ENCODE measurements around the gene ZSWIM1. TPM values are rescaled to one million over a fixed set of nuclear protein-coding genes. Genes with fewer than 3 reads are reported as not detected.
A peak's percentile ranks its signal among the peaks of the same experiment; 100 is the strongest.

The ZSWIM1 gene
- total and polyA plus RNA-seq, 2 of the 13 experiments (the other 11 are each of a cell fraction or from before 2014, with no cell fraction given) = 9.5 to 11.7 TPM

DNA sequence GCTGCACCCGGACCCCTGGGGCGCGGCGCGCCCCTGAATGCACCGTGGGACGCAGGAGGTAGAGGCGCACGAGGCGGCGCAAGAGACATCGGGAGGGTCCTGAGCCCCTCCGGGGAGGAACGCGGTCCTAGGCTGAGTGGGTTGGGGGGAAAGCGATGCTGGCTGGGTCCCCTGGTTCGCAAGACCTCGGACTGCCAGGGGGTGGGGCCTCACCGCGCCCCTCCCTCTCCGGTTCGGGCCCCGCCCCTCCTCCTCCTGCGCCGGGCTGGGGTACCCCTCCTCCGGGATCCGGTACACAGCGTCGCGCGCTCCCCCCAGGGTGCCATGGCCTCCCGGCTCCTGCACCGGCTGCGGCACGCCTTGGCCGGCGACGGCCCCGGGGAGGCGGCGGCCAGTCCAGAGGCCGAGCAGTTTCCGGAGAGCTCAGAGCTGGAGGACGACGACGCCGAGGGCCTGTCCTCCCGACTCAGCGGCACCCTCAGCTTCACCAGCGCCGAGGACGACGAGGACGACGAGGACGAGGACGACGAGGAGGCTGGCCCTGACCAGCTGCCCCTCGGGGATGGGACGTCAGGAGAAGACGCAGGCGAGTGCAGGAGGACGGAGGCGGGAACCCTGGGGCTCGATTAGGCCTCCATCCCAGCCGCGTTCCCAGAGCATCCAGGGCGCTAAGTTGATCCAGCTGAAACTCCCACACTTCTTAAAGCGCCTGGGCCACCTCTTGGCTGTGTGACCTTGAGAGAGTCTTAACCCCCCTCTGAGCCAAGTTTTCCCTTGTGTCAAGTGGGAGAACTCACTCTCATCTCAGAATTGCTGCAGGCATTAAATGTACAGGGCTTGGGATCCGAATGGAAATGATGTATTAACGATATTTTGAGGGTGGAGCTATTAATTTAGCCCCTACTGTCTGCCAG, 46.9 kb upstream of the ZSWIM1 start (continued):
- TF ChIP-seq ZFP37 (CRISPR knock-in tag; IDR thresholded peaks at IDR 0.05; ENCODE audit: borderline replicate concordance) (peak; percentile 81), MNT (IDR thresholded peaks at IDR 0.05) (no peak), KIAA2018 (CRISPR knock-in tag; IDR thresholded peaks at IDR 0.05; ENCODE audit: borderline replicate concordance) (no peak), REPIN1 (CRISPR knock-in tag; IDR thresholded peaks at IDR 0.05; ENCODE audit: borderline replicate concordance, low read depth) (no peak), ZBTB44 (CRISPR knock-in tag; IDR thresholded peaks at IDR 0.05) (no peak; the same call in none of the 2 replicates), TAF15 (IDR thresholded peaks at IDR 0.05; ENCODE audit: low read depth, low read length, poor library complexity, severe bottlenecking) (peak; percentile 37), JUND (CRISPR knock-in tag; IDR thresholded peaks at IDR 0.05) (no peak), ZNF672 (CRISPR knock-in tag; IDR thresholded peaks at IDR 0.05) (peak; percentile 85; the same call in 1 of the 2 replicates), NR3C1 (CRISPR knock-in tag; IDR thresholded peaks at IDR 0.05) (no peak), ZNF33A (CRISPR knock-in tag; IDR thresholded peaks at IDR 0.05; ENCODE audit: borderline replicate concordance) (no peak)
- TF ChIP-seq, protein P1, sequence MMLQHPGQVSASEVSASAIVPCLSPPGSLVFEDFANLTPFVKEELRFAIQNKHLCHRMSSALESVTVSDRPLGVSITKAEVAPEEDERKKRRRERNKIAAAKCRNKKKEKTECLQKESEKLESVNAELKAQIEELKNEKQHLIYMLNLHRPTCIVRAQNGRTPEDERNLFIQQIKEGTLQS (CRISPR knock-in tag; IDR thresholded peaks at IDR 0.05) = 0 out of 2 replicates have a peak, but pooled peaks have one; percentile 57
- TF ChIP-seq, protein P2, sequence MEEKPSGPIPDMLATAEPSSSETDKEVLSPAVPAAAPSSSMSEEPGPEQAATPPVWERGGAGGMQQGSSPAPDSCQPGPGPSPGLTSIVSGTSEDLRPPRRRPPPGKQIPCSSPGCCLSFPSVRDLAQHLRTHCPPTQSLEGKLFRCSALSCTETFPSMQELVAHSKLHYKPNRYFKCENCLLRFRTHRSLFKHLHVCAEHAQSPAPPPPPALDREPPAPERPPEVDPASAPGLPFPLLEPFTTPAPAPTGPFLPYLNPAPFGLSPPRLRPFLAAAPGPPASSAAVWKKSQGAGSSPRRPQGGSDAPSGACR (CRISPR knock-in tag; IDR thresholded peaks at IDR 0.05) = 0 out of 2 replicates have a peak, but pooled peaks have one; percentile 9
- TF ChIP-seq, protein P3, sequence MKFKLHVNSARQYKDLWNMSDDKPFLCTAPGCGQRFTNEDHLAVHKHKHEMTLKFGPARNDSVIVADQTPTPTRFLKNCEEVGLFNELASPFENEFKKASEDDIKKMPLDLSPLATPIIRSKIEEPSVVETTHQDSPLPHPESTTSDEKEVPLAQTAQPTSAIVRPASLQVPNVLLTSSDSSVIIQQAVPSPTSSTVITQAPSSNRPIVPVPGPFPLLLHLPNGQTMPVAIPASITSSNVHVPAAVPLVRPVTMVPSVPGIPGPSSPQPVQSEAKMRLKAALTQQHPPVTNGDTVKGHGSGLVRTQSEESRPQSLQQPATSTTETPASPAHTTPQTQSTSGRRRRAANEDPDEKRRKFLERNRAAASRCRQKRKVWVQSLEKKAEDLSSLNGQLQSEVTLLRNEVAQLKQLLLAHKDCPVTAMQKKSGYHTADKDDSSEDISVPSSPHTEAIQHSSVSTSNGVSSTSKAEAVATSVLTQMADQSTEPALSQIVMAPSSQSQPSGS (CRISPR knock-in tag; IDR thresholded peaks at IDR 0.05) = no peak; the same call in 1 of the 2 replicates
